ENCODE measurements around the gene AHI1. TPM values are rescaled to one million over a fixed set of nuclear protein-coding genes. Genes with fewer than 3 reads are reported as not detected.
"Not testable (repeated sequence)": the region's sequence is repeated elsewhere in the genome, so short reads cannot be mapped to it uniquely, and the experiment has no call there.

Gene AHI1
- total RNA-seq, 2 experiments from 2014 or later: 10.8 to 14.0 TPM

GRCh38 chr6:135358985-135359384, 138.6 kb downstream of the AHI1 start:
- Mint-ChIP-seq H3K27ac (no peak overlapping the region), H3K4me1 (no peaks in the 10 kb centered on the region), H3K36me3 (ENCODE audit: low read depth) (no peaks in the 10 kb centered on the region), H3K27me3 (no peaks in the 10 kb centered on the region), H3K9me3 (no peaks in the 10 kb centered on the region), H3K4me3 (no peak overlapping the region)
- DNase-seq: no peak
- ChIA-PET POLR2A (no interaction called here), CTCF (no interaction called here)

GRCh38 chr6:135358251-135358821, 139.2 kb downstream of the AHI1 start:
- Mint-ChIP-seq H3K27me3 (no peaks in the 10 kb centered on the region), H3K27ac (no peak overlapping the region), H3K4me1 (no peaks in the 10 kb centered on the region), H3K4me3 (no peak overlapping the region), H3K36me3 (ENCODE audit: low read depth) (no peaks in the 10 kb centered on the region), H3K9me3 (no peaks in the 10 kb centered on the region)
- no peak for DNase-seq
- POLR2A ChIA-PET: no interaction called here
- CTCF ChIA-PET: no interaction called here

GRCh38 chr6:135354407-135354806, 143.1 kb downstream of the AHI1 start:
- Mint-ChIP-seq H3K4me1 (no peaks in the 10 kb centered on the region), H3K27ac (no peak overlapping the region), H3K36me3 (ENCODE audit: low read depth) (no peaks in the 10 kb centered on the region), H3K27me3 (no peaks in the 10 kb centered on the region), H3K9me3 (no peaks in the 10 kb centered on the region), H3K4me3 (no peak overlapping the region)
- ChIA-PET CTCF (interaction anchor here (1.6 kb wide), 1 partner anchor 13 kb away, joined by 5 read pairs; no protein-coding TSS in a partner anchor), POLR2A (no interaction called here)
- DNase-seq: no peak

GRCh38 chr6:135353113-135353512, 144.4 kb downstream of the AHI1 start:
- Mint-ChIP-seq H3K4me3 (no peak overlapping the region), H3K4me1 (no peaks in the 10 kb centered on the region), H3K27me3 (no peaks in the 10 kb centered on the region), H3K27ac (no peak overlapping the region), H3K36me3 (ENCODE audit: low read depth) (no peaks in the 10 kb centered on the region), H3K9me3 (no peaks in the 10 kb centered on the region)
- POLR2A ChIA-PET: no interaction called here
- no peak for DNase-seq
- CTCF ChIA-PET: interaction anchor here (1.6 kb wide), 1 partner anchor 14 kb away, joined by 5 read pairs; no protein-coding TSS in a partner anchor

- POLR2A ChIA-PET: no interaction called here
Observed at GRCh38 chr6:135351635-135352034, 145.9 kb downstream of the AHI1 start.

GRCh38 chr6:135347887-135348286, 149.7 kb downstream of the AHI1 start:
- DNase-seq: no peak
- CTCF ChIA-PET: no interaction called here
- POLR2A ChIA-PET: no interaction called here
- H3K36me3 Mint-ChIP-seq (ENCODE audit: low read depth): peaks cover 2% of the 10 kb centered on the region
- no peak overlapping the region for H3K27ac Mint-ChIP-seq
- H3K9me3 Mint-ChIP-seq: no peaks in the 10 kb centered on the region
- H3K4me1 Mint-ChIP-seq: peaks cover 6% of the 10 kb centered on the region
- H3K27me3 Mint-ChIP-seq: no peaks in the 10 kb centered on the region
- H3K4me3 Mint-ChIP-seq: no peak overlapping the region

More at GRCh38 chr6:135351635-135352034, 145.9 kb downstream of the AHI1 start:
- H3K4me1 Mint-ChIP-seq: peaks cover 4% of the 10 kb centered on the region
- no peaks in the 10 kb centered on the region for H3K36me3 Mint-ChIP-seq (ENCODE audit: low read depth)
- H3K4me3 Mint-ChIP-seq: no peak overlapping the region
- no peaks in the 10 kb centered on the region for H3K27me3 Mint-ChIP-seq
- no peak overlapping the region for H3K27ac Mint-ChIP-seq
- H3K9me3 Mint-ChIP-seq: no peaks in the 10 kb centered on the region
- CTCF ChIA-PET: interaction anchor here (0.6 kb wide), 2 partner anchors 142 to 884 kb away, joined by 4 read pairs; no protein-coding TSS in a partner anchor
- no peak for DNase-seq

- POLR2A ChIA-PET: no interaction called here
- Mint-ChIP-seq H3K4me3 (no peak overlapping the region), H3K27me3 (no peaks in the 10 kb centered on the region), H3K27ac (peak overlapping the region; percentile 34), H3K36me3 (ENCODE audit: low read depth) (peaks cover 2% of the 10 kb centered on the region), H3K9me3 (no peaks in the 10 kb centered on the region), H3K4me1 (peaks cover 6% of the 10 kb centered on the region)
- DNase-seq: no peak
- CTCF ChIA-PET: interaction anchor here (1.1 kb wide), 1 partner anchor 44 kb away, joined by 3 read pairs; no protein-coding TSS in a partner anchor
Observed at GRCh38 chr6:135346747-135347146, 150.8 kb downstream of the AHI1 start.

GRCh38 chr6:135344526-135344925, 153.0 kb downstream of the AHI1 start:
- no peak overlapping the region for H3K4me3 Mint-ChIP-seq
- no peaks in the 10 kb centered on the region for H3K27me3 Mint-ChIP-seq
- no peaks in the 10 kb centered on the region for H3K9me3 Mint-ChIP-seq
- H3K36me3 Mint-ChIP-seq (ENCODE audit: low read depth): peaks cover 2% of the 10 kb centered on the region
- POLR2A ChIA-PET: no interaction called here
- no peak overlapping the region for H3K27ac Mint-ChIP-seq
- CTCF ChIA-PET: no interaction called here
- DNase-seq: no peak
- H3K4me1 Mint-ChIP-seq: peaks cover 6% of the 10 kb centered on the region

- H3K27ac Mint-ChIP-seq; H3K36me3 Mint-ChIP-seq (ENCODE audit: low read depth); DNase-seq; H3K4me1 Mint-ChIP-seq; POLR2A ChIA-PET; H3K27me3 Mint-ChIP-seq; H3K9me3 Mint-ChIP-seq; H3K4me3 Mint-ChIP-seq: not testable (repeated sequence)
- CTCF ChIA-PET: interaction anchor here (0.9 kb wide), 1 partner anchor 9 kb away, joined by 3 read pairs; no protein-coding TSS in a partner anchor
Observed at GRCh38 chr6:135339920-135340319, 157.6 kb downstream of the AHI1 start.

- Mint-ChIP-seq H3K4me3 (no peak overlapping the region), H3K27ac (no peak overlapping the region), H3K36me3 (ENCODE audit: low read depth) (peaks cover 4% of the 10 kb centered on the region), H3K27me3 (no peaks in the 10 kb centered on the region), H3K4me1 (no peaks in the 10 kb centered on the region), H3K9me3 (no peaks in the 10 kb centered on the region)
- ChIA-PET POLR2A (no interaction called here), CTCF (interaction anchor here (0.8 to 2.6 kb wide), 2 partner anchors 11 to 34 kb away, joined by 3 to 7 read pairs; no protein-coding TSS in a partner anchor)
- DNase-seq: no peak
Observed at GRCh38 chr6:135334169-135334568, 163.4 kb downstream of the AHI1 start.

- peaks cover 2% of the 10 kb centered on the region for H3K4me1 Mint-ChIP-seq
- no peak for DNase-seq
- peaks cover 7% of the 10 kb centered on the region for H3K36me3 Mint-ChIP-seq (ENCODE audit: low read depth)
- H3K4me3 Mint-ChIP-seq: no peak overlapping the region
- H3K27ac Mint-ChIP-seq: no peak overlapping the region
- ChIA-PET POLR2A (no interaction called here), CTCF (interaction anchor here (0.7 kb wide), 1 partner anchor 9 kb away, joined by 3 read pairs; no protein-coding TSS in a partner anchor)
- no peaks in the 10 kb centered on the region for H3K9me3 Mint-ChIP-seq
- no peaks in the 10 kb centered on the region for H3K27me3 Mint-ChIP-seq
Observed at GRCh38 chr6:135331002-135331401, 166.5 kb downstream of the AHI1 start.

GRCh38 chr6:135329851-135330803, 167.4 kb downstream of the AHI1 start:
- H3K4me1 Mint-ChIP-seq: peaks cover 4% of the 10 kb centered on the region
- POLR2A ChIA-PET: no interaction called here
- DNase-seq: no peak
- H3K27ac Mint-ChIP-seq: no peak overlapping the region
- H3K9me3 Mint-ChIP-seq: no peaks in the 10 kb centered on the region
- H3K27me3 Mint-ChIP-seq: no peaks in the 10 kb centered on the region
- CTCF ChIA-PET: interaction anchor here (1.6 to 1.9 kb wide), 2 partner anchors 12 to 14 kb away, joined by 3 to 6 read pairs; no protein-coding TSS in a partner anchor
- H3K4me3 Mint-ChIP-seq: no peak overlapping the region
- H3K36me3 Mint-ChIP-seq (ENCODE audit: low read depth): peaks cover 7% of the 10 kb centered on the region

- Mint-ChIP-seq H3K36me3 (ENCODE audit: low read depth) (peaks cover 7% of the 10 kb centered on the region), H3K27ac (no peak overlapping the region), H3K27me3 (no peaks in the 10 kb centered on the region), H3K9me3 (no peaks in the 10 kb centered on the region), H3K4me3 (no peak overlapping the region), H3K4me1 (peaks cover 6% of the 10 kb centered on the region)
- ChIA-PET POLR2A (no interaction called here), CTCF (no interaction called here)
- DNase-seq: no peak
Observed at GRCh38 chr6:135328136-135328535, 169.4 kb downstream of the AHI1 start.
